GM11168 (cell line): Measurements from ENCODE around the gene CYFIP1.

Experiments used
- in situ Hi-C: fragments of 300-500 bp; cut with MboI; formaldehyde crosslinking; loops from one replicate; pipeline ENCODE4 v1.12.0; 2022; ENCODE audit warnings: low sequenced_read_pairs; ENCODE audit not compliant: unreplicated experiment

The CYFIP1 gene

DNA sequence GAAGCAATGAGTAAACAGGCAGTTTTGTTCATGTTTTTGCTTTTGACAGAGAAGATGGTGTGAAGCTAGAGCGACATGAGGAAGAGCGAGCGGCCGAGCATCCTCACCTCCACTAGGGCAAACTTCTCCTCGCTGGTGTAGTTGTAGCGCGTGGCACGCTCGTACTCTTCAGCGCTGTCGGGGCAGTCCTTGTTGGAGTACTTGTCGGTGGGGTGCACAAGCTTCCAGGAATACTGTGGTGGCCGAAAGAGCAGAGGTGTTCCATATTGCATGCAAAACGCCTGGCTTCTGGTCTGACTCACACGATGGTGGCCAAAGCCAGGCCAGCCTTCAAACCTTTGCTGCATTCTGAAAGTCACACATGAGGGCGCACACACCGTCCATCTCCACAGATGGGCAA is 54.3 kb downstream of the CYFIP1 start:
- in situ Hi-C loops, result no loop called here

DNA sequence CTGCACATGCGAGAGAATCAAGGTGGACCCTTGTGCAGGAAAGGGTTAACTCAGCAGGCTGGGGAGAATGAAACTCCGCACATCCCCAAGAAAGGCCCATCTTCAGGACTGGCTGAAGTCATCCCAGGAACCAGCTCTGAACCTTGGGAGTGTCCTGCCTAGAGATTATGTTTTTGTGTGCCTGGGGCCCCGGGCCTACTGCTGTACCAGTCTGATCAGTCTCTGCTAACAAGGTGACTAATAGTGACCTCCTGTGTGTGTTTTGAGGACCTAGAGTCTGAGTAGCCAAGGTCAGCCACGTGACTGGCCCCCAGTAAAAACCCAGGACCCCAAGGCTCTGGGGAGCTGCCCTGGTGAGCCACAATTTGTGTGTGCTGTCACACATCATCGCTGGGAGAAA is 58.2 kb downstream of the CYFIP1 start:
- in situ Hi-C loops, result no loop called here

DNA sequence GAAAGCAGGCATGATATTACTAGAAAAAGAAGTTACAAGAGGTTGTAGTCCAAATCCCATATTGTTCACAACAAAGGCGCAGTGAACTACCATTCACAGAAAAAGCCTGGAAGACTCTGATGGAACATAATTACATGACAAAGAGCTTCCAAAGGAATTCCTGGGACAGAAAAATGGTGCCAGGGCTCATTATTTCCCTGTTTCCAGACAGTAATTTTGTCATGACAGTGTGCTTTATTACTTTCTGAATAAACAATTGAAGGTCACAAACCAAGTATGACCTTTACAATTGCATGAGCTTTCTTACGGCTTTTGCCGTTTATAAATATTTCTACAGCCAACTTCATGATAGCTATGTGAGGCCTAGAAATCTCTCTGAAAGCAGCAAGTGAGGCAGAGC is 61.0 kb downstream of the CYFIP1 start:
- in situ Hi-C loops, result no loop called here

DNA sequence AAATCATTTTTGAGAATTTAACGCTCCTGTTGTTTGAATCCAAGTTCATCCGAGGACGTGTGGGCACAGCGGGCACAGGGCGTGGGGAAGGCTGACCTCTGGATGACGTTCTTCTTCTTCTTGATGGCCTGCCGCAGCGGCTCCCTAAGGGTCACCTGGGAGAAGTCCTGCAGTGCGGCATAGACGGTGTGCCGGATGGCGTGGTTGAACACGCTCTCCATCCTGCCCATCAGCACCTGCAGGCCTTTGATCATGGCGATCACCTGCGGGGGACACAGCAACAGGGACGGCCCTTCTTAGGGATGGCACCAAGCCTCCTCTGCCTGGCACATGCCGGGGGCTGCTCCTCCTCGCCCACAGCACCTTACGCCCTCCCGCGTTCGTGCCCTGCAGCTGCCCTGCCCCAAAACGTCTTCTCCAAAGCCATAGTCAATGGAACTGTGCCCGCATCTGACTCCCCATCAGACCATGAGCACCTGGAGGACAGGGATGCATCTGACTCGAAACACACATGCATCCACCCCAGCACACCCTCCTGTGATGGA is 61.5 kb downstream of the CYFIP1 start:
- in situ Hi-C loops, result no loop called here

DNA sequence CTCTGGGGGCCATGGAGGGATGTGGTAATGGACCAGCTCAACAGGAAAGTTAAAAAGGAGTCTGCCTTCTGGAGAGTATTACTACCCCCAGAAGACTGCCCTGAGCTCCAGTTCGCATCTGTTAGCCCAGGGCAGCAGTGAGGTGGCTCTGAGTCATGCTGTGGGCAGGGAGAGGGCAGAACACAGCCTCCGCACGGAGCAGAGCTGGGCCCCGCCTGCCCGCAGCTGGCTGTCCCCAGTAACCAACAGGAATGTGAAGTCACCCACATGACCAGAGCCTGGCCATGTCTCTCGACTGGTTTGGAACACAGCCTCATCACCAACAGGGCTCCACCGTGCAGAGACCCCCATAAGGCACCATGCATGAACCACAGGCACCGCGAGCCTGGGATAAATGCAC is 62.1 kb downstream of the CYFIP1 start:
- in situ Hi-C loops, result no loop called here

DNA sequence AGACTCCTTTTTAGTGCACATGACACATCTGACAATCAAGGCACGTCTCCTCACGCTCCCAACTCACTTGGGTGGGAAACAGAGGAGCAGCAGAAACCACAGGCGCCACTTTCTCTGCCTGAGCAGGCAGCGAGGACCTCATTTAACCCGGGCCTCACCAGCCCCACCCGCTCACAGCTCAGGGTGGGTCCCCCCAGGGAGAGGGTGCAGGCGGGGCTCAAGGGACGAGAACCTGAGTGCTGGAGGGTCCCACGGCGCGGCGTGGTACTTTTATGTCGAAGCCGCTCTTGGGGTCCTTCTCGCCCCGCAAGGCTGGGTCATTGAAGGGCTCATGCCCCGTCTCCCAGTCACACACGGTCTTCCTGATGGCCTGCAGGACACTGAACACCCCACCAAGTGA is 62.6 kb downstream of the CYFIP1 start:
- in situ Hi-C loops, result no loop called here

DNA sequence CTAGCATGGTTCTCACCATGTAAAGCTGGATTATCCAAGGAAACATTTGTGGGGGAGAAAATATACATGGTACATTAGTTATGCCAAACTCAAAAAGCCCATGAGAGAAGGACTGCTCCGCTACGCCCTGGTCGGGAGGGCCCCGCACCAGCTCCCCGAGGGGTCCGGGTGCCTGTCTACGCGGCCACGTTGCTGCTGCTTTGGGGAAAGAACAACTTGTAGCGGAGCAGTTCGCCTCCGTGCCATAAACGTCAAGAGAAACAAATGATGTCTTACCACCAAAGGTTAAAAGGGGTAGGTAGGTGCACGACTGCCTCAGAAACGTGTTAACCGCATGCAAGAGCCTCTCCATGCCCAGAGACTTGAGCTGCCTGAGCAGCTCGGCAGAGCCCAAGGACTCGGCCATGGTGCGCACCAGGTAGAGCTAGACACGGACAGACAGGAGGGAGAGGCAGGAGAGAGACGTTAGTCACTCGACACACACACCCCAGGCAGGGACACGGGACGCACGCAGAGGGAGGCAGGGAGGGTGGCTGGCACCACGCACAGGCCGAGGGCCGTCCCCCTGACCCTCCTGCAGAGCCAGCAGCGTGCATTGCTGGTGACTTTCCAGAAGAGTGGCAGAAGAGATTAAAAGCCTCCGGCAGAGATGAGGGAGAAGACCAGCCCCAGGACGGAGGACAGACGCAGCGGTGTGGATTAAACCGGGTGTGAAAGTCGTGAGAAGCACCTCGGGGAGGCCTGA is 63.4 kb downstream of the CYFIP1 start:
- in situ Hi-C loops, result no loop called here

DNA sequence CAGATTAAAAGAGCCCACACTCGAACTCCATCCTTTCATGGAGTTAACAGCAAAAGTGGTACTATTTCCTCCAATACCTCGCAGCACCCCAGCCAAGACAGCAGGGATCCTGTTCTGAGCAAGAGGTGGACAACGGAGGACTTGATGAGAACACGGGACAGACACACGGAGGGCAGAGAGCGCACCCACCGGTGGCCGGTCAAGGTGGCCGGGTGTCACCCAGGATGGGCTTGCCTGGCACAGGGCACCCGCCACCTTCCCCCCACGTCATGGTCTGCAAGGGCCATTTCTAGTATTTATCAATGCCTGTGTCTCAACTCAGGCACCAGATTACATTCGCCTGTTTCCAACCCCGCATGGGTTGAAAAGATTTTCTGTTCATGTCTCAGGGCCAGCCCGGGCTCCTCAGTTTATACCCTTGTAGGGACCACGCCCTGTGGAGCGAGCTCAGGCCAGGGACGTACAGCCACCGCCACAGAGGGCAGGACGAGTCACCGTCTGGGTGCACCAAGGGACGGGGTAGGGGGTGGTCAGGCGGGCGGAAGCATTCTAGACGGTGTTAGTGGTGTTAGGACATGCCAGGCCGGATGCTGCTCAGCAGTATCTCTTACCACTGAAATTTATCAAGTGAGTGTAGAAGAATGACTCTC is 64.2 kb downstream of the CYFIP1 start:
- in situ Hi-C loops, result no loop called here

DNA sequence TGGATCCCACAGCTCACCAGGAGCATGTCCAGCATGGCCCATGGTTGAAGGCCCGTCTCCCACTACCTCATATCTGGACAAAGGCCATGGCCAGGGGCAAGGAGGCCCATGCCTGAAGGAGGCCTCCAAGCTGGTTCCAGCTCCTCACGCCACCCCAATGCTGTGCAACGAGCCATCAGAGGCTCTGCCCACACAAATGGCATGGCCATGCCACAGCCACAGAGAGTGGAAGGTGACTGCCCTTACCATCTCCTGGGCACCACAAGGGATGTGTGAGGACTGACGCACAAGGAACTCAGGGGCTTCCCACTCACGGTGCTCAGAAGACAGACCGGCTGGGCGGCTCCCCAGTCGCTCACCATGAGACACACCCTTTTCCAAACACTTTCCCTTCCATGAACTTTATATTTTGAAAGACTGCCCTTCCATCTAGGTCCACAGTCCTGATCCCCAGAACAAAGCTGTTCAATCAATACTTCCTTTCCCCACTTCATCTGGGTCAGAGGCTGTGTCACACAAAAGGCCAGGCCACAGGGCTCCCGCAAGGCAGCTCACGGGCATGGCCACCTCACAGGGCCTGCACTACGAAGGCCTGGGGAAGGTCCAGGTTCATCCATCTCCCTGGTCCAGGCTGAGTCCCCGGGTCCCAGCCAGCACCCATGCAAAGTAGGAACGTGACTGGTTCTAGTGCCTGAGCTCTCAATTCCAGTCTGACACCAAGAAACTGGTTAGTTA is 66.4 kb downstream of the CYFIP1 start:
- in situ Hi-C loops, result no loop called here

DNA sequence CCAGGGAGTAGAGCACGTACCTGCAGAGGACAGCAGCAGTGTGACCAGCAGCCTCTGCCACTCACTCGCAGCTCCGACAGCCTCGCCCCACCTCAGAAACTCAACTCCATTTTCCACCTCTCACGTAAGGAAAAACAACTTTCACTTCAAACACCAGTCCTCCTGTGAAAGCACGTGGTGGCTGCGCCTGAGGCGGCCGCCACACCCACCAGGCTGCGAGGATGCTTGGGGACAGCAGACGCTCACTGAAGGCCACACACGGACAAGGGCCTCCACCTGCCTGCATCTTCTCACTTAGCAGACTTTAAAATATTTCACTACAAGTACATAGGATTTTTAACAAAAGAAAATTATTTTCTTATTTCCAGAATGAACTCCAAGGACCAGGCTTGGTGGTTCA is 67.9 kb downstream of the CYFIP1 start:
- in situ Hi-C loops, result no loop called here

DNA sequence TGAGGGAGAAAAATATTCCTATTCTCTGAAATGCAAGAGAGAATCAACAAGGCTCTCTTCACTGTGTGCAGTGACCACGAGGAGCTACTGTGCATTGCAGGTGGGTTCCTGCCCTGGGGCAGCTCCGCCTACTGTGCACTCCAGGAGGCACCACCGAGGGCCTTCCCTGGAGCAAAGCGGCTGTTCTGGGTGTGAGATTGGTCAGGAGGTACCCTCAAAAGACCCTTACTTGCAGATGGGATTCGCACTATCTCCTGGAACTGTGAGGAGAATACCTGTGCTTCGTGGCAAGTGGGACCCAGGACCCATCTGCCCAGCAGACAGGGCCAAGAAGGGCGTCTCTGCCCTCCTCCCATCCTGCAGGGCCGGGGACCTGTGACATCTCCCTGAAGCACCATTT is 68.9 kb downstream of the CYFIP1 start:
- in situ Hi-C loops, result no loop called here

DNA sequence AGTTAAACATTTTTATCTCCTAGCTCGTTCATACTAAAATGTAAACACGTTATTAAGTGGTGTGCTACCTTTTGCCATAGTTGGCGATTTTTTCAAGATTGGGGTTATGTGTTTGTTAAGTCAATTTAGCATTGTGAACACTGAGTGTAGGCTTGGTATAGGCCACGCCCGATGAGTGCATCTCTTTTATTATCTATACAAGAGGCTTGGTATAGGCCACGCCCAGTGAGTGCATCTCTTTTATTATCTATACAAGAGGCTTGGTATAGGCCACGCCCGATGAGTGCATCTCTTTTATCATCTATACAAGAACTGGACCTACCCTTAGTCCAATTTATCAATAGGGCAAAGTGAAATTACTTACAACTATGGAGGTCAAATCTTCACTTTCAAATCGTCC is 71.3 kb downstream of the CYFIP1 start:
- in situ Hi-C loops, result no loop called here

DNA sequence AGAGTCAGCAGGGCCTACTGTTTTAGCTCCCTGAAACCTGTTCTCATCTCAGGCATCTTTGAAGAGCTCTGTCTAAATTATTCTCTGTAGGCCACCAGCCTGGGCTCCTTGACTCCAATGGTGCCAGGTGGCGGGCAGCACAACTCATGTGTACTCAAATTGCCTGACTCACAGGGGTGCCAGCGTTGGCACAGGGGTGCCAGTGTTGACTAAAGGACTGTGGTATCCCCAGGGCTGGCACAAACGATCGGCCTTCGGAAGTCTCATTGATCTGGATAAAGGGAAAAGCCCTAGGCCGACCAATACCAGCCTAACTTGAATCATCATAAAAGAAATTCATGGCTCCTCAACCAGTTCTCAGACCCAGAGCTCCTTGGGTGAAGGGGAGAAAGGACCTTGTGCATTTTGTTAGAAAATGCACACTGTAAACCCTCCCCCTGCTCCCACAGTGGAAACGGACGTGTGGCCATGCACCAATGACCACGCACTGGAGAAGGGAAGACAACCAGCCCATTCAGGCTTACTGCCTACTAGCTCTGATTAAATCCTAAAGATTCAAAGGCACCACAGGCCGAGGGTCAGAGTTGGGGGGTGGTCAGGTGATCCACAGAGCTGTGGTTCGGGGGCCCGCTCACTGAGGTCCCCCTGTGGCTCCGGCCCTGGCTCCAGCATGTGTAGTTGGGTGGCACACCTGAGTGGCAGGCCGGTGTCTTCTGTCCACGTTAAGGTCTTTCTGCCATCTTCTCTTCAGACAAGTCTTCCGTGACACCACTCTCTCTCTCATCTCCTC is 72.8 kb downstream of the CYFIP1 start:
- in situ Hi-C loops, result no loop called here

DNA sequence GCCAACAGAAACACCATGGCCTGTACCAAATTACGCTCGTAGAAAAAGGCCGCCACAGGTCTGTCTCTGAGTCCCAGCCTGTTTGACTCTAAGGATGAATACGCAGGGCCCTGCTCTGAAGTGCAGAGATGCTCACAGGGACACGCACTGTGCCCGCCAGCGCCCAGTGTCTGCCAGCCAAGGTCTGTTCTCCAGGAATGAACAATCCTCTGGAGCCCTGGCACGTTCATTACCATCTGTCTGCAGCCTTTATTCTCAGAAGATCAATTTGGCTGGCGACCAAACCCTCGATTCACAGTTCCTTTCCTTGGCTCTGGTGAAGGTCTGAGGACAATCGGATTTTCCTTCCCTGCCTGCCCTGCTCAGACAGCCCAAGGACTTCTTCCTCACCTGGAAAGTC is 75.4 kb downstream of the CYFIP1 start:
- in situ Hi-C loops, result no loop called here

DNA sequence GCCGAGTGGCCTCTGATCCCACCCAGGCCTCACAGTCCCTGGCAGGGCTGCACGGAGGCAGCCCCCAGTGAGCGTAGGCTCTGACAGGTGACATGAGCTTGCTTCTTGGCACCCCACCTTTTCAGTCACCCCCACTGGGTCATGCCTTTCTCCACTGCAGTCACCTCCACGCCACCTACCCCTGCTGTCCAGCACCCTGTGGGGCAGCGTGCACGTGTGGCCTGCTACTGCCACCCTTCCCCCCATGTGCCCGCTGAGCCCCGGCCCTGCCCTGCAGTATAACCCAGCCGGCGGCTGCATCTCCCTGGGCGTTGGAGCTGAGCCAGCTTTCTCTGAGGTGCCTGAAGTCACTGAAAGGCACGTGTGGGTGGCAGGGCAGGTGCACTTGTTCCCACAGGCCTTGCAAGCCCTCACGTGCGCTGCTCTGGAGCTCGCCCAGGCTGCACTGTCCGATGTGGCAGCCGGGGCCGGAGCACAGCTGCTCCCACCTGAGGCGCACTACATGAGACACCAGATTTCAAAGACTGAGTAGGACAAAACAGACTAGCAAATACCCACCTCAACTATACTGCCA is 76.1 kb downstream of the CYFIP1 start:
- in situ Hi-C loops, result no loop called here

DNA sequence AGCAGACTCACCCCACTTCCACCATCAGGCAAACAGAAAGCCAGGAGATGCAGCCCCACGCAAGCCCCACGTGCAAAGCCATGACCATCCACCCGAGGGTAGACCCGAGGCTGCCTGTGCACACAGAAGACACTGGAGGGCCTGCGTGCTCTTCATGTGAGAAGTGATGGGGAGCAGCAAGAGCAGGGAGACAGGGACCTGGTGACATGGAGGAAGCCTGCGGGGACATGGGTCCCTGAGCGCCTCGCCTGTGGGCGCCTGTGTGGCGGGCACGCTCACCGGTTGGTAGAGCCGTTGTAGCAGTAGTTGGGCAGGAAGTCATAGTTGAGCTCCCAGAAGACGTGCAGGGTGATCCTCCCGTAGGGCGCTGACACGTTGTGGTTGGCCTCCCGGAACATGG is 76.7 kb downstream of the CYFIP1 start:
- in situ Hi-C loops, result no loop called here

DNA sequence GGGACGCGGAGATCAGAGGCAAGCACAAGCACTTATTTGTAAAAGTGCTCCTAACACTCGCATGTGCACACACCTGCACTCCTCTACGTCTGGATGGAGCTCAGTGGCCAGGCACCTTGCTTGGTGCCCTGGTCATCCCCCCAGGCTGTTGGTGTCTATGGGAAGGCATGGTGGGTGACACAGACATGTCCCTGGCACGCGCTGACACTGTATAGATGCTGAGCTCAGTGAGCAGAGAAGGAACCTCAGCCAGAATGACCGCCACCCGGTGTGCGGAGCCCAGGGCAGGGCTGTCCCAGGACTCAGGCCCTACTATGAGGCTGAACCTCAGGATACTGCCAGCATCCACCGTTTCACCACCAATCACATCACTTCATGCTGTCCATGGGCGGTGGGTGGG is 77.2 kb downstream of the CYFIP1 start:
- in situ Hi-C loops, result no loop called here

DNA sequence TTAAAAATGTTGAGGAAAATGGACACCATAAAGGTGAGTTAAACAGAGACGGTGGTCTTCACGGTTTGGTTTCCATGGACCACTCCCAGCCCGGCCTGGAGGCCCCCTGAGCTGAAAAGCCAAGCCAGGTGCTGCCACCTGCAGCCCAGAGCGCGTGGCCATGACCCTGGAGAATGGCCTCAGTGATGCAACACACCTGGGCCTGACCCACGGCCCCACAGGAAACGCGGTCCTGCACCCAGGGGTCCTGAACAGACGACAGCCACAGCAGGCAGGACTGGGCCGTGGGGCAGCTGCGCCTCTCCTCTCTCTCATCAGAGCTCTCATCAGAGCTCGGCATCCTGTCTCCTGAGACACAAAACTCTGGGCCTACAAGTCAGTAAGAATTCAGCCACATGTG is 77.6 kb downstream of the CYFIP1 start:
- in situ Hi-C loops, result no loop called here

DNA sequence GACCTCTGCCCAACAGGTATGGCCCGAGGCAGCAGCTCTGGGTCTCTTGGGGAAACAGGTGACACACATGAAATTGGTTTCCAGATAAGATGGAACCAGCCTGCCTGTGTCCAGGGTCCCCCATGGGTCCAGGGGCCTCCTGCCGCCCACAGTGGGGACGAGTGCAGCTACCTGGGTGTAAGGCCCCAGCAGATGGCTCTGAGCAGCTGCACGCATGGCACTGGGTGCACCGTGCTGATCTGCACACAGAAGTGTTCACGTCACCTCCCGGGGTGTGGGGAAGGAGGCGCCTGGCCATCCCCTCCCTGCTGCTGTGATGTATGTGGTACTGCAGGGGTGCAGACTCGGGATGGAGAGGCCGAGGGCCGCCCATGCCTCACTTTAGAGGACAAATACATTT is 78.1 kb downstream of the CYFIP1 start:
- in situ Hi-C loops, result no loop called here
